ENCODE results near the gene GAGE1.
"Not testable (repeated sequence)": the region's sequence is repeated elsewhere in the genome, so short reads cannot be mapped to it uniquely, and the experiment has no call there.

GRCh38 chrX:49568728-49569127 is 30.1 kb upstream of the GAGE1 start:
- TF ChIP-seq CTCF (IDR thresholded peaks at IDR 0.05; ENCODE audit: low read depth, low read length, poor library complexity, severe bottlenecking); EZH2phosphoT487 (IDR thresholded peaks at IDR 0.05; ENCODE audit: borderline replicate concordance, low read length): not testable (repeated sequence)

Measured in DOHH2 (cell line).